Kidney tubule cell (primary cell): Measurements from ENCODE around the gene TWIST2.

Experiments used
- DNase-seq: peaks from one replicate; pipeline ENCODE4 v3.0.0-alpha.2; 2018; ENCODE audit warnings: low spot score

The TWIST2 gene

GRCh38 chr2:238921259-238921658 lies 73.4 kb downstream of the TWIST2 start:
- no peak for DNase-seq

GRCh38 chr2:238921681-238922319 lies 73.9 kb downstream of the TWIST2 start:
- no peak for DNase-seq

GRCh38 chr2:238922435-238922834 lies 74.5 kb downstream of the TWIST2 start:
- DNase-seq: no peak

GRCh38 chr2:238924032-238924431 lies 76.1 kb downstream of the TWIST2 start:
- no peak for DNase-seq

- DNase-seq: no peak
Measured at GRCh38 chr2:238924796-238925195, 76.9 kb downstream of the TWIST2 start.

GRCh38 chr2:238925281-238925680 lies 77.4 kb downstream of the TWIST2 start:
- no peak for DNase-seq

- no peak for DNase-seq
Measured at GRCh38 chr2:238925816-238926521, 78.1 kb downstream of the TWIST2 start.

- no peak for DNase-seq
Measured at GRCh38 chr2:238926761-238927611, 79.1 kb downstream of the TWIST2 start.

- DNase-seq: no peak
Measured at GRCh38 chr2:238927746-238928519, 80.0 kb downstream of the TWIST2 start.

- DNase-seq: no peak
Measured at GRCh38 chr2:238928520-238929241, 80.8 kb downstream of the TWIST2 start.

- no peak for DNase-seq
Measured at GRCh38 chr2:238929242-238930081, 81.6 kb downstream of the TWIST2 start.

GRCh38 chr2:238930216-238930615 lies 82.3 kb downstream of the TWIST2 start:
- DNase-seq: no peak

- DNase-seq: no peak
Measured at GRCh38 chr2:238936162-238937052, 88.5 kb downstream of the TWIST2 start.

GRCh38 chr2:238938003-238938400 lies 90.1 kb downstream of the TWIST2 start:
- no peak for DNase-seq

GRCh38 chr2:238938401-238939055 lies 90.6 kb downstream of the TWIST2 start:
- DNase-seq: no peak

- DNase-seq: no peak
Measured at GRCh38 chr2:238939074-238939473, 91.2 kb downstream of the TWIST2 start.

- no peak for DNase-seq
Measured at GRCh38 chr2:238939521-238940403, 91.9 kb downstream of the TWIST2 start.

GRCh38 chr2:238940806-238941205 lies 92.9 kb downstream of the TWIST2 start:
- DNase-seq: no peak
